GM12892 (cell line): ENCODE results near the gene TM9SF4.

Experiments
- DNase-seq: peaks from one replicate; pipeline ENCODE4 v3.0.0; 2011; ENCODE audit not compliant: insufficient read length
- FAIRE-seq: peaks from 2 replicates; lab custom pipeline; 2011; peaks lifted over from hg19 to GRCh38; lab: Jason Lieb, UNC
- POLR2A ChIP-seq: IDR thresholded peaks from 2 replicates; pipeline ENCODE4 v1.6.1; 2011; ENCODE audit warnings: low read depth, low read length, control low read depth
- POLR2AphosphoS5 ChIP-seq: IDR thresholded peaks from 2 replicates; pipeline ENCODE4 v1.6.1; 2011; ENCODE audit warnings: low read depth, low read length, control low read depth
- TAF1 ChIP-seq: IDR thresholded peaks from 2 replicates; pipeline ENCODE4 v1.6.1; 2011; ENCODE audit warnings: low read depth, mild to moderate bottlenecking, control low read depth, low read length, borderline replicate concordance

TM9SF4 gene

DNA sequence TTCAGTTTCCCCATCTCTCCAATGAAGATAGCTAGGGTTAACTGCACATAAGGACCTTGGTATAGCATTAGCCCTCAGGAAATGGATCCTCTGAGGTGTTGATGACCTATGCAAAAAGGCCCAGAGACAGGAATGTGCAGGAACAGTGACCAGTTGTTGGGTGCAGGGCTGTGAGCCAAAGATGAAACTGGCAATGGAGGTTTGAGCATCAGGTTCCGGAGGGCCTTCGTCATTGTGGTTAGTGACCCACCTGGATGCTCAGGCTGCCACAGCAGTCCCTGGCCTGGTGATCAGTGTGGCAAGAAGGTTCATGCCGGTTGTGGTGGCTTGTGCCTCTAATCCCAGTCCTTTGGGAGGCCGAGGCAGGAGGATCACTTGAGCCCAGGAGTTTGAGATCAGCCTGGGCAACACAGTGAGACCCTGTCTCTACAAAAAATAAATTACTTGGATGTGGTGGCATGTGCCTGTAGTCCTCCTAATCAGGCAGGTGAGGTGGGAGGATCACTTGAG, 43.7 kb downstream of the TM9SF4 start:
- DNase-seq (no peak), FAIRE-seq (no peak)
- no peak for TF ChIP-seq POLR2A
- no peak for TF ChIP-seq POLR2AphosphoS5
- no peak for TF ChIP-seq TAF1

DNA sequence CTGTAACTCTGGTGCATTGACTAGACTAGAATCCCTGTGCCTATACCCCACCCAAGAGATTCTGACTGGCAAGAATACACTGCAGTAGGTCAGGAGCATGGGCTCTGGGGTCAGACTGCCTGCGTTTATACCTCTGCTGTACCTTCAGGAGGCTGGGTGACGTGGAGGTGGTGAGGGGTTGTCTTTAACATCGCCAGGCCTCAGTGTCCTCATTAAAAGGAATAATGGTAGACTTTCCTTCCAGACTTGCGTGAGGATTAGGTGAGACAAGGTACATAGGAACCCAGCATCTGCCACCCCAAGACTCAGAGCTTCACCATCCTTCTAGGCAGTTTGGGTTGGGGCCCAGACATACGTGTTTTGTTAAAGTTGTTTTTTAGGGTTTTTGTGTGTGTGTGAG, 44.3 kb downstream of the TM9SF4 start:
- TF ChIP-seq POLR2A: no peak
- no peak for TF ChIP-seq POLR2AphosphoS5
- no peak for TF ChIP-seq TAF1
- FAIRE-seq: no peak
- no peak for DNase-seq

GRCh38 chr20:32155017-32155981, 45.8 kb downstream of the TM9SF4 start:
- no peak for DNase-seq
- no peak for FAIRE-seq
- TF ChIP-seq TAF1 (no peak), POLR2A (no peak), POLR2AphosphoS5 (no peak)

DNA sequence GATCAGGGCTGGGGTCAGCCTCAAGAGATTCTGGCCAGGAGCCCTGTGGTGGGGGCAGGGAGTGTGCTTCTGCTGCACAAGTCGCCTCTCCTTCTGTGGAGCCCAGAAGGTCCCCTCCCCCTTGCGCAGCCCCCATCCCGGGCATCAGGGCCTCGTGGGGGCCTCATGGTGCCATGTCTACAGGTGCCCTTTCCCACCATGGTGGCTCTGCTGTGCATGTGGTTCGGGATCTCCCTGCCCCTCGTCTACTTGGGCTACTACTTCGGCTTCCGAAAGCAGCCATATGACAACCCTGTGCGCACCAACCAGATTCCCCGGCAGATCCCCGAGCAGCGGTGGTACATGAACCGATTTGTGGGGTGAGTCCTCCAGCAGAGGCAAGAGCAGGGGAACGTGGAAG, 48.1 kb downstream of the TM9SF4 start:
- DNase-seq (no peak), FAIRE-seq (no peak)
- TF ChIP-seq POLR2A (no peak), POLR2AphosphoS5 (no peak), TAF1 (no peak)

- no peak for FAIRE-seq
- DNase-seq: no peak
- TF ChIP-seq POLR2A (no peak), POLR2AphosphoS5 (no peak), TAF1 (no peak)
These were observed 48.8 kb downstream of the TM9SF4 start for GRCh38 chr20:32158351-32158750.

- FAIRE-seq: no peak
- no peak for DNase-seq
- TF ChIP-seq TAF1 (no peak), POLR2A (no peak), POLR2AphosphoS5 (no peak)
These were observed 49.6 kb downstream of the TM9SF4 start for GRCh38 chr20:32158943-32159660.

- TF ChIP-seq POLR2AphosphoS5: no peak
- TF ChIP-seq TAF1: no peak
- no peak for TF ChIP-seq POLR2A
- DNase-seq (no peak), FAIRE-seq (no peak)
These were observed 50.3 kb downstream of the TM9SF4 start for GRCh38 chr20:32159766-32160221.

- FAIRE-seq: no peak
- no peak for DNase-seq
- TF ChIP-seq TAF1: no peak
- no peak for TF ChIP-seq POLR2AphosphoS5
- no peak for TF ChIP-seq POLR2A
These were observed 50.8 kb downstream of the TM9SF4 start for GRCh38 chr20:32160341-32160740.

GRCh38 chr20:32162351-32162750, 52.8 kb downstream of the TM9SF4 start:
- DNase-seq: no peak
- FAIRE-seq: no peak
- TF ChIP-seq TAF1 (no peak), POLR2A (no peak)

DNA sequence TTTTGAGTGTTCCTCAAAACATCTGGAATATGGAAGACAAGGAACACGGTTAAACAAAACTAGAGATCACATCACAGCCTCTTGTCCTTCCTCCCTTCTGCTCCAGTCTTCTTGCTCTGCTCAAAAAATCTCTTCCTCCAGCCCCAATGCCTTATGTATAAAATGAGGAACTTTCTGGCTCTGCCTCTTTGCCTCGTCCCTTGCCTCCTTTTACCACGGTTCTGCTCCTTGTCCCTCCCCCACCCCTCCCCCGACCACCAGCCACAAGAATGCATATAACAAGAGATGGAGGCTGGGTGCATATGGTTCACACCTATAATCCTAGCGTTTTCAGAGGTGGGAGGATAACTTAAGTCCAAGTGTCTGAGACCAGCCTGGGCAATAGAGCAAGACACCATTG, 54.4 kb downstream of the TM9SF4 start:
- FAIRE-seq (no peak), DNase-seq (no peak)
- TF ChIP-seq POLR2AphosphoS5 (no peak), TAF1 (no peak), POLR2A (no peak)
